Measurements from ENCODE around the gene SLC22A23. TPM values are rescaled to one million over a fixed set of nuclear protein-coding genes. Genes with fewer than 3 reads are reported as not detected.

SLC22A23 gene
- total RNA-seq, 4 donors from 2014 or later = 9.0 to 25.1 (median 13.9) TPM

- no peak for TF ChIP-seq CTCF (IDR thresholded peaks at IDR 0.05; ENCODE audit: low read depth)
Observed at GRCh38 chr6:3349388-3350251, 107.2 kb downstream of the SLC22A23 start.

GRCh38 chr6:3348821-3349220, 108.0 kb downstream of the SLC22A23 start:
- TF ChIP-seq CTCF (IDR thresholded peaks at IDR 0.05; ENCODE audit: low read depth) = no peak

GRCh38 chr6:3347826-3348225, 109.0 kb downstream of the SLC22A23 start:
- no peak for TF ChIP-seq CTCF (IDR thresholded peaks at IDR 0.05; ENCODE audit: low read depth)

GRCh38 chr6:3347247-3347646, 109.6 kb downstream of the SLC22A23 start:
- TF ChIP-seq CTCF (IDR thresholded peaks at IDR 0.05; ENCODE audit: low read depth) = no peak

GRCh38 chr6:3346476-3346875, 110.4 kb downstream of the SLC22A23 start:
- TF ChIP-seq CTCF (IDR thresholded peaks at IDR 0.05; ENCODE audit: low read depth) = no peak

- no peak for TF ChIP-seq CTCF (IDR thresholded peaks at IDR 0.05; ENCODE audit: low read depth)
Observed at GRCh38 chr6:3345836-3346235, 111.0 kb downstream of the SLC22A23 start.

- no peak for TF ChIP-seq CTCF (IDR thresholded peaks at IDR 0.05; ENCODE audit: low read depth)
Observed at GRCh38 chr6:3343089-3343883, 113.6 kb downstream of the SLC22A23 start.
